GM12872 (cell line): Measurements from ENCODE around the gene SLC22A4.

Experiments used
- CTCF ChIP-seq: IDR thresholded peaks from 3 replicates; pipeline ENCODE4 v1.5.1; 2011; ENCODE audit warnings: low read depth, mild to moderate bottlenecking, low read length, moderate library complexity; ENCODE audit not compliant: insufficient read depth

The SLC22A4 gene

DNA sequence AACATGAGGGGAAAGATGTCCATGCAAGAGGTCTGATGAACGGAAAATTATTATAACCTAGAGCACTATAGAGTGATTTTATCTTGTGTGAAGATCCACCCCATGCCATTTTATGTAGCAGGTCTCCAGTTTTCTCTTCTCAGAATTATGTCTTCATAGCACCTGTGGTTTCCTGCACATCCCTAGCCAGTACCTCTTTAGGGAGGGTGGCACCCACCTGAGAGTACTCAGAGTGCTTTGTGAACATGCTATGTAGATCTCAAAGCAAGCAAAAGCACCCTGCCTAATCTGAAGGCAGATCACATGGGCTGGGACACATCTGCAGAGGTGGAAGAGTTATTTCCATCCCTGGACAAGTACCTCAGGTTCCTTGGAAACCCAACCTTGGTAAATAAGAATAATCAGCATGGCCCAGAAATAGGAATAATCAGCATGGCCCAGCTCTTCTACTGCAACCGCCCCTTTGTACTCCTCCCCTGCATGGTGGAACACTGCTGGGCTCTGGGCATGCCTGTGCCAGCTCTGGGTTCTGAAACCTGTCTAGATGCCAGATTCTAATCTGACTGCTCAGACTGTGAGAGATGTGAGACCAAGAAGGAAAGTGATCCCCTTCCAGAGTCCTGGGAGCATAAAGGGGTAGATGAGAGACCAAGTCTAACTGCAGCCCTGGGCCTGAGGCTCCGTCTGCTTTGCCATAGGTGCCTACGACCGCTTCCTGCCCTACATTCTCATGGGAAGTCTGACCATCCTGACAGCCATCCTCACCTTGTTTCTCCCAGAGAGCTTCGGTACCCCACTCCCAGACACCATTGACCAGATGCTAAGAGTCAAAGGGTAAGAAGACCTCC is 99.0 kb downstream of the SLC22A4 start:
- no peak for TF ChIP-seq CTCF
